ENCODE data around the gene RAB4A.

The RAB4A gene

GRCh38 chr1:229253151-229253974, 17.5 kb upstream of the RAB4A start:
- DNase-seq (ENCODE audit: low spot score) = no peak

GRCh38 chr1:229254910-229255541, 15.9 kb upstream of the RAB4A start:
- DNase-seq (ENCODE audit: low spot score) = no peak

More at GRCh38 chr1:229253151-229253974, 17.5 kb upstream of the RAB4A start:
- no peak for TF ChIP-seq CTCF (IDR thresholded peaks at IDR 0.05; ENCODE audit: extremely low read depth, missing control alignments)

GRCh38 chr1:229258031-229258756, 12.7 kb upstream of the RAB4A start:
- TF ChIP-seq CTCF (IDR thresholded peaks at IDR 0.05; ENCODE audit: extremely low read depth, missing control alignments) = peak; percentile 64
- DNase-seq (ENCODE audit: low spot score) = peak; percentile 54

More at GRCh38 chr1:229254910-229255541, 15.9 kb upstream of the RAB4A start:
- peak; percentile 20 for TF ChIP-seq CTCF (IDR thresholded peaks at IDR 0.05; ENCODE audit: extremely low read depth, missing control alignments)

- TF ChIP-seq CTCF (IDR thresholded peaks at IDR 0.05; ENCODE audit: extremely low read depth, missing control alignments) = no peak
- no peak for DNase-seq (ENCODE audit: low spot score)
Observed at GRCh38 chr1:229258757-229259060, 12.2 kb upstream of the RAB4A start.

- TF ChIP-seq CTCF (IDR thresholded peaks at IDR 0.05; ENCODE audit: extremely low read depth, missing control alignments) = no peak
- DNase-seq (ENCODE audit: low spot score) = no peak
Observed at GRCh38 chr1:229260297-229260696, 10.6 kb upstream of the RAB4A start.

- DNase-seq (ENCODE audit: low spot score) = no peak
- no peak for TF ChIP-seq CTCF (IDR thresholded peaks at IDR 0.05; ENCODE audit: extremely low read depth, missing control alignments)
Observed at GRCh38 chr1:229262239-229262638, 8.7 kb upstream of the RAB4A start.

GRCh38 chr1:229263254-229263653, 7.7 kb upstream of the RAB4A start:
- TF ChIP-seq CTCF (IDR thresholded peaks at IDR 0.05; ENCODE audit: extremely low read depth, missing control alignments) = no peak
- DNase-seq (ENCODE audit: low spot score) = no peak

All from GM20000 (cell line).